SU-DHL-6 (cell line): Measurements from ENCODE around the gene TMEM131L.

Source experiments
- H2AFZ ChIP-seq: fragments of 200-600 bp; sonication (generic); 2 replicates; pipeline ENCODE4 v1.6.1; 2014; ENCODE audit warnings: low read depth, mild to moderate bottlenecking, moderate library complexity, mixed read lengths, antibody characterized with exemption, low read length; ENCODE audit not compliant: severe bottlenecking
- H3F3A ChIP-seq: fragments of 200-600 bp; shearing (Covaris generic); 2 replicates; pipeline ENCODE4 v1.6.0; 2016; ENCODE audit warnings: antibody characterized with exemption, mild to moderate bottlenecking; ENCODE audit not compliant: insufficient read depth
- H3K27ac ChIP-seq: fragments of 200-600 bp; sonication (generic); 2 replicates; pipeline ENCODE4 v1.5.1; 2016; ENCODE audit warnings: low read depth, mild to moderate bottlenecking, low read length, moderate library complexity, mixed read lengths
- H3K27me3 ChIP-seq: fragments of 200-600 bp; sonication (generic), shearing (Covaris generic); 2 replicates; pipeline ENCODE4 v1.6.0; 2014; ENCODE audit warnings: mild to moderate bottlenecking, low read length
- H3K36me3 ChIP-seq: fragments of 200-600 bp; sonication (generic); 2 replicates; pipeline ENCODE4 v1.6.1; 2014; ENCODE audit warnings: mild to moderate bottlenecking, low read length, mixed read lengths
- H3K4me2 ChIP-seq: fragments of 300-600, 200-600 bp; shearing (Covaris generic), sonication (generic); 2 replicates; pipeline ENCODE4 v1.6.0; 2014; ENCODE audit warnings: low read length, low read depth, mild to moderate bottlenecking; ENCODE audit not compliant: poor library complexity, severe bottlenecking
- H3K4me3 ChIP-seq: fragments of 200-600 bp; sonication (generic); 2 replicates; pipeline ENCODE4 v1.5.1; 2014; ENCODE audit warnings: antibody characterized with exemption, low read length, mild to moderate bottlenecking, mixed read lengths; ENCODE audit not compliant: insufficient read depth, poor library complexity, severe bottlenecking
- H3K79me2 ChIP-seq: fragments of 200-600 bp; sonication (generic); 2 replicates; pipeline ENCODE4 v1.6.1; 2014; ENCODE audit warnings: mild to moderate bottlenecking, low read length, moderate library complexity; ENCODE audit not compliant: insufficient read depth
- H3K9ac ChIP-seq: fragments of 200-600 bp; sonication (generic); 2 replicates; pipeline ENCODE4 v1.7.0; 2014; ENCODE audit warnings: mild to moderate bottlenecking, low read length
- H3K9me2 ChIP-seq: fragments of 200-600 bp; sonication (generic); replicated peaks from 2 replicates; pipeline ENCODE4 v1.6.1; 2014; ENCODE audit warnings: low read length; ENCODE audit not compliant: insufficient read depth
- H3K9me3 ChIP-seq: fragments of 200-600 bp; sonication (generic); 2 replicates; pipeline ENCODE4 v1.6.1; 2014; ENCODE audit warnings: low read length, mixed read lengths; ENCODE audit not compliant: insufficient read depth
- H4K20me1 ChIP-seq: fragments of 200-600 bp; sonication (generic); 2 replicates; pipeline ENCODE4 v1.6.1; 2014; ENCODE audit warnings: low read depth, mild to moderate bottlenecking, antibody characterized with exemption, low read length, moderate library complexity, mixed read lengths
- CTCF ChIP-seq: fragments of 200-600 bp; sonication (generic); IDR thresholded peaks from one replicate; pipeline ENCODE4 v1.5.1; 2017; ENCODE audit warnings: antibody characterized with exemption, mild to moderate bottlenecking, low read length, moderate library complexity; ENCODE audit not compliant: insufficient read depth, poor library complexity, severe bottlenecking
- EZH2phosphoT487 ChIP-seq: fragments of 200-600 bp; sonication (generic), shearing (Covaris generic); conservative IDR thresholded peaks from 2 replicates; pipeline ENCODE4 v1.6.1; 2018; ENCODE audit warnings: mild to moderate bottlenecking, antibody characterized with exemption, low read length, moderate library complexity, mixed read lengths

TMEM131L gene

GRCh38 chr4:153618833-153619232 lies 152.7 kb downstream of the TMEM131L start:
- no peak for TF ChIP-seq EZH2phosphoT487
- no peak for TF ChIP-seq CTCF
- Histone ChIP-seq H3F3A (peaks cover 27% of the 10 kb centered on the region), H3K27ac (no peak overlapping the region), H3K4me2 (no peak overlapping the region), H3K36me3 (peaks cover 82% of the 10 kb centered on the region), H2AFZ (no peak overlapping the region), H3K9me2 (no peaks in the 10 kb centered on the region), H3K4me3 (no peak overlapping the region), H3K27me3 (no peaks in the 10 kb centered on the region), H3K9ac (no peak overlapping the region), H3K9me3 (no peaks in the 10 kb centered on the region), H4K20me1 (0 out of 2 replicates have a peak, but pooled peaks cover 4% of the 10 kb centered on the region), H3K79me2 (0 out of 2 replicates have a peak, but pooled peaks cover 10% of the 10 kb centered on the region)

DNA sequence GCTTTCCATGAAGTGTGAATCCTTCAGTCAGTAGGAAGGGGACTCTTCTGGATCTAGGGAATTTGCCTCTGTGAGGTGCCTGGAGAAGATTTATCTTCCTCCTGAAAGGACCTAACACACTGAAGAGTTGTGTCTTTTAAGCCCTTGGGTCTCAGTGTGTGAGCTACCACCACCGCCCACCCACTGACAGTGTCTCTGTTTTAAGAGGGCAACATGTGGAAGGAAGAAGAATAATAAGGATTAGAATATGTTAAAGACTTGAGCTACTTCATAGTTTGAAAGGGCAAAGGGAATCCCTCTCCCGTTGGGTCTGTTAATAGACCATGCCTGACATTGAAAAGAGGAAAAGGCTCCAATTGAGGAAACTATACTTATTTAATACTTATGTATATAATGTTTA lies 153.7 kb downstream of the TMEM131L start:
- Histone ChIP-seq H3K4me2 (no peak overlapping the region), H3K4me3 (no peak overlapping the region), H3K27me3 (no peaks in the 10 kb centered on the region), H3K27ac (no peak overlapping the region), H3K9me2 (no peaks in the 10 kb centered on the region), H2AFZ (no peak overlapping the region), H3K9ac (no peak overlapping the region), H4K20me1 (0 out of 2 replicates have a peak, but pooled peaks cover 4% of the 10 kb centered on the region), H3K79me2 (0 out of 2 replicates have a peak, but pooled peaks cover 10% of the 10 kb centered on the region), H3F3A (peaks cover 27% of the 10 kb centered on the region), H3K36me3 (peaks cover 79% of the 10 kb centered on the region), H3K9me3 (no peaks in the 10 kb centered on the region)
- no peak for TF ChIP-seq CTCF
- no peak for TF ChIP-seq EZH2phosphoT487

GRCh38 chr4:153620352-153620751 lies 154.2 kb downstream of the TMEM131L start:
- Histone ChIP-seq H4K20me1 (0 out of 2 replicates have a peak, but pooled peaks cover 4% of the 10 kb centered on the region), H3K27ac (no peak overlapping the region), H3K36me3 (peaks cover 76% of the 10 kb centered on the region), H3K4me3 (no peak overlapping the region), H3K4me2 (no peak overlapping the region), H3K9me3 (no peaks in the 10 kb centered on the region), H3K9ac (no peak overlapping the region), H3K27me3 (no peaks in the 10 kb centered on the region), H3F3A (peaks cover 27% of the 10 kb centered on the region), H3K79me2 (0 out of 2 replicates have a peak, but pooled peaks cover 4% of the 10 kb centered on the region), H3K9me2 (no peaks in the 10 kb centered on the region), H2AFZ (no peak overlapping the region)
- TF ChIP-seq EZH2phosphoT487 (no peak), CTCF (no peak)
